ENCODE results near the gene SLAMF8. TPM values are rescaled to one million over a fixed set of nuclear protein-coding genes. Genes with fewer than 3 reads are reported as not detected.
A peak's percentile ranks its signal among the peaks of the same experiment; 100 is the strongest.

Gene SLAMF8
- total RNA-seq, 1 donor from 2014 or later = not detected

GRCh38 chr1:159821171-159821867 is 5.4 kb upstream of the SLAMF8 start:
- peak; percentile 74 for DNase-seq

DNA sequence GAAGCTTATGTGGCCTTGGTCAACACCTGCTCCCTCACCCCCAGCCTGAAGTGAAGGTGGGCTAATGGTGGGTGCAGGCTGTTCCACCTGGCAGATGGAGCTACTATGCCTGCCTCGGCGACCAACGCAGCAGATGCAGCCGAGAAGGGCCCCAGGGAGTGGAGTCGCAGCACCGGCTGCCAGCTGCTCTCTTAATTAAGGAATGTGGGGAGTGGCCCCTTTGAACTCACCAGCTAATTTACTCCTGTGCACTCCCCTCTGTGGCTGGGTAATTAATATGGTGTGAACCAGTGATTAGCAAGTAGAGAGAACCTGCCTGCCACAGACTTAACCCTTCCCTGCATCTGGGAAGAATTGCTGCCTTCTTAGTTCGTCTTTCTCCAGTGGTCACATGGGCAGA is 3.3 kb upstream of the SLAMF8 start:
- DNase-seq = no peak

DNA sequence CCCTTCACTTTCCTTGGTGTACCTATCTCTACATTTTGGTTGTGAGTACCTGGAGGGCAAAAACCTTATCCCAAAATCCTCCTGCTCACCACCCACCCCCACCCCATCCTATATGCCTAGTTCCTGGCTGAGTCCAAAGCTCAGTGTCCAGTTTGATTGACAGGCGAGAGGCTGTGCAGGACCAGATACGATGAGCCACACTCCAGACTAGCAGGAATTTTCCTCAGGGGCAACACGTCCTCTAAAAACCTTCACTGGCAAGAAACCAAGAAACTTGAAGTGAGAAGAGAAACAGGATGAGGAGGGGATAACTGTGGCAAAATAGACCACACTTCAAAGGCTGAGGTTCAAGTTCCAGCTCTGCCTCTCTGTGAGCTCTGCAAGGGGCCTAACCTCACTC is 1.1 kb upstream of the SLAMF8 start:
- DNase-seq = no peak

DNA sequence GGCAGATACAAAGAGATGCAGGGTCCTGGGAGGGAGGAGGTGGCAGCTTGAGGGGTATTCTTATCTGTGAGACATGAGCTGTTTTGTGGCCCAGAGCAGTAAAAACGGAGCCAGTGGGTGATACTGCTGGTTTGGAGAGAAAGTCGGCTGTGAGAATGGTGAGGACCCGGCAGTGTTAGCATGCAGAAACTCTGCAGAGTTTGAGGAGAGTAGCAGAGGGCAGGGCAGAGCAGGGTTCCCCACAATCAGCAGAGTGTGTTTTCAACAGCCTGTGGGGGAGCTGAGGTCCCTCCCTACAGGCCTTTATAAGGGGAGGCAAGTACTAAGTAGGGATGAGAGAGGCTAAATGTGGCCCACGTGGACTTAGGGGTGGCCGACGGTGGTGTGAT is 423 bp downstream of the SLAMF8 start:
- DNase-seq = no peak

GRCh38 chr1:159827549-159827948 is 876 bp downstream of the SLAMF8 start:
- DNase-seq = no peak

DNA sequence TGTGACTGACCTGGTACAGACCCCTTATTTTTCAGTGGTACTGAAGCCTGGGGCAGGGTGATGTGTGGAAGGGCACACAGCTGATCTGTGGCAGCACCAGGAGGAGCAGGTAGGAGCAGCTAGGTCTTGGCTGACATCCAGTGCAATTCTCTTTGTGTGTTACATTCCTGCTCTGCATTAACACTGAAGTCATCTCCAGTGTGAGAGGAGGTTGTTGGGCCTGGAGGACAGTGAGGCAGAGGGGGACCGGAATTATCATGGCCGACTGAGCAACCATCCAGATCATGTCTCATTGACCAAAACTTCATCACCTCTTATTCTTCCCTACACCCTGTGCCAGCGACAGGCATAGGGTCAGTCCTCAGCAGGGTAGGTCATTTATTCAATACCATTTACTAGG is 1.5 kb downstream of the SLAMF8 start:
- DNase-seq = no peak

- DNase-seq = no peak
Observed at GRCh38 chr1:159828581-159829272, 2.1 kb downstream of the SLAMF8 start.

DNA sequence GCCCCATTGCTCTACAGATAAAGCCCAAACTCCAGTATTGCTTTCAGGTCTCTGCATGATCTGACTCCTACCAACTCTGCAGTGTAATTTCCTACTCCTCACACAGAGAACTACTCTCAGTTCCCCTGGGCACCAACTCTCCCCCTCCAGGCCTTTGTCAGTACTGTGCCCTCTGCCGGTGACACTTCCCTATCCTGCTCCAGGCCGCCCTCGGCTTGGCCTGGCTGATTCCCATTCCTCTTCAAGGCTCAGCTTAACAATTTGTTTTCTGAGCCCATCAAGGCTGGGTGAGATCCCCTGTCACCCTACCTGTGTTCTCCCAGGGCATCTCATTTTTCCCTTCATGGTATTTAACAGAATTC is 2.6 kb downstream of the SLAMF8 start:
- DNase-seq = peak; percentile 65

- DNase-seq = no peak
Observed at GRCh38 chr1:159829822-159830465, 3.3 kb downstream of the SLAMF8 start.

GRCh38 chr1:159830722-159831121 is 4.0 kb downstream of the SLAMF8 start:
- no peak for DNase-seq

DNA sequence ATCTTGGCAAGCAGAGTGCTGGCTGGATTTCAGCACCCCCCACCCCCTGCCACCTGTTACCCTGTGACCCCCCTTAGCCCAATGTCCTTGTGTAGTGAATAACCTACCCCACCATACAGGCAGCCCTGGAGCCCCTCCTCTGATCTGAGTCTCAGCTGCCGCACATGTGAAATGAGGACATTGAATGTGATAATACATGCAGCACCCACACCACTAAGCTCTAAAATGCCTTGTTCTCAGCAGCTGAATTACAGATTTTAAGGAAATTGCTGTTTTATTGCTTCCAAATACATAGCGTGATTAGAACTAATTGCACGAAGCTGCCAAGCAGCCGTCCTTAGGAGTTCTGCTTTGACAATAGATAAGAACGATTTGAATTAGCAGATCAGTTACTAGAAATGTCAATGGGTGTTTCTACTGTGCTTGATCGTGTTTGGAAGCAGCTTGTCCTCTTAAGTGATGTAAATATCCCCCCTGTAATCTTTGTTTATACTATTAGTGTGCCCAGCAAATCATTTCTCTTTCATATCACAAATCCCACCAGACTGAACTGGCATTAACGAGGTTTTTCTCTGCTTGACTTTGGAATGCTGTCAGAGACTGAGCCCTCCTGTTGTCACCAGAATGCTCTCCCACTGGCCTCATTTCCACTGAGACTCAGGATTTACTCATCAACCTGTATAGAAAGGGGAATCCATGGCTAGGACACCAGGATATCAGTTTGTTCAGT is 4.9 kb downstream of the SLAMF8 start:
- no peak for DNase-seq

GRCh38 chr1:159832309-159832708 is 5.6 kb downstream of the SLAMF8 start:
- no peak for DNase-seq

DNA sequence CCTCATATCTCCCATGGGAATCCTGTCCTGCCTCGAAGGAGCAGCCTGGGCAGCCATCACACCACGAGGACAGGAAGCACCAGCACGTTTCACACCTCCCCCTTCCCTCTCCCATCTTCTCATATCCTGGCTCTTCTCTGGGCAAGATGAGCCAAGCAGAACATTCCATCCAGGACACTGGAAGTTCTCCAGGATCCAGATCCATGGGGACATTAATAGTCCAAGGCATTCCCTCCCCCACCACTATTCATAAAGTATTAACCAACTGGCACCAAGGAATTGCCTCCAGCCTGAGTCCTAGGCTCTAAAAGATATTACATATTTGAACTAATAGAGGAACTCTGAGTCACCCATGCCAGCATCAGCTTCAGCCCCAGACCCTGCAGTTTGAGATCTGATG is 8.7 kb downstream of the SLAMF8 start:
- no peak for DNase-seq

DNA sequence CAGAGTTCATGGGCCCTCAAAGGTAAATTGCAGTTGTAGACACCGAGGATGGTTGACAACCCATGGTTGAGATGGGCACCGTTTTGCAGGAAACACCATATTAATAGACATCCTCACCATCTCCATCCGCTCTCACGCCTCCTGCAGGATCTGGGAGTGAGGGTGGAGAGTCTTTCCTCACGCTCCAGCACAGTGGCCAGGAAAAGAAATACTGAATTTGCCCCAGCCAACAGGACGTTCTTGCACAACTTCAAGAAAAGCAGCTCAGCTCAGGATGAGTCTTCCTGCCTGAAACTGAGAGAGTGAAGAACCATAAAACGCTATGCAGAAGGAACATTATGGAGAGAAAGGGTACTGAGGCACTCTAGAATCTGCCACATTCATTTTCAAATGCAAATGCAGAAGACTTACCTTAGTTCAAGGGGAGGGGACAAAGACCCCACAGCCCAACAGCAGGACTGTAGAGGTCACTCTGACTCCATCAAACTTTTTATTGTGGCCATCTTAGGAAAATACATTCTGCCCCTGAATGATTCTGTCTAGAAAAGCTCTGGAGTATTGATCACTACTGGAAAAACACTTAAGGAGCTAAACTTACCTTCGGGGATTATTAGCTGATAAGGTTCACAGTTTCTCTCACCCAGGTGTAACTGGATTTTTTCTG is 9.3 kb downstream of the SLAMF8 start:
- peak; percentile 37 for DNase-seq

GRCh38 chr1:159838715-159839114 is 12.0 kb downstream of the SLAMF8 start:
- no peak for DNase-seq

DNA sequence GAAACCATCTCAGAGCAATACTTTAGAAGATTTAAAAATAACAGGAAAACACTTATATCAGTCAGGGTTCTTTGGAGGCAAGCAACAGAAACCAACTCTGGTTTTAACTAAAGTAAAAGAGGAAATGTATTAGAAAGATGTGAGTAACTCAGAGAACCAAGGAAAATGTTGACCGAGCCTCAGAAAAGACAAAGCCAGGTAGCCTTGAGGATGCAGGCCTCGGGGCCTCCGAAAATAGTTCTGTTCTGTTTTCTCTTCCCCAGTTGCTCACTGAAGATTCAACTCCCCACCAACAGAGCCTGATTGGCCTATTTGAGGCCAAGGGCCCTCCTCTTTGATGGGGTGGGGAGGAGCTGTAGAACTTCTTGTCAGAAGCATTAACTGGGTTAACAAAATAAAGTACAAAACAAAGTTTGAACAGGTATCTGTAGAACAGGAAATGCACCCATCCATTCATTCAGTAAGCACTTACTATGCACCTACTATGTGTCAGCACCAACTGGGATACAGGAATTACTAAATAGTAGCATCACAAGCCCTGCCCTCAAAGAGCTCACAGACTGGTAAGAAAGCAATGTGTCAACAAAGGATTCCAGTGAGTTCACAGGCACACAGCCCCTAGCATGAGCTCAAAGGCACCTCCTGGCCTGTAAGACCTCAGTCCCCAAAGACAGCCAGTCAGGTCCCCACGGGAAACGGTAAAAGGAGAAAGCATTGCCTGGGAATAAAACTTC is 12.6 kb downstream of the SLAMF8 start:
- DNase-seq = no peak

DNA sequence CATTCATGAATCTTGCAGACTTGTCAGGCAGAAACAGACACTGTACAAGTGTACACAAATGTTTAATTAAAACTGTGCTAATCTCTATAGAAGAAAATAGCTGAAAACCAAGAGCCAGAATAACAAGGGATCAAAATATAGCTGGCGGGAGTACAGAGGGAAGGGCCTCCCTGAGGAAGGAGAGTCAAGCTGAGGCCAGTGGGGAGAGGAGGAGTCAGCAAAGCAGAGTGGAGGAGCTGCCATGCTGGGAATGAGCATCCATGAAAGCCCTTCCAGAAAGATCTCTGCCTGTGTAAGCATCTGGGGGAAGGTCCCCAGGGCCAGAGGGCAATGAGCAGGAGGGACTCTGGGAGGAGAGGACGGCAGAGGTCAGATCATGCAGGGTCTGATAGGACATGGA is 15.1 kb downstream of the SLAMF8 start:
- DNase-seq = no peak

- DNase-seq = no peak
Observed at GRCh38 chr1:159843459-159843858, 16.8 kb downstream of the SLAMF8 start.

- no peak for DNase-seq
Observed at GRCh38 chr1:159845751-159846629, 19.3 kb downstream of the SLAMF8 start.

DNA sequence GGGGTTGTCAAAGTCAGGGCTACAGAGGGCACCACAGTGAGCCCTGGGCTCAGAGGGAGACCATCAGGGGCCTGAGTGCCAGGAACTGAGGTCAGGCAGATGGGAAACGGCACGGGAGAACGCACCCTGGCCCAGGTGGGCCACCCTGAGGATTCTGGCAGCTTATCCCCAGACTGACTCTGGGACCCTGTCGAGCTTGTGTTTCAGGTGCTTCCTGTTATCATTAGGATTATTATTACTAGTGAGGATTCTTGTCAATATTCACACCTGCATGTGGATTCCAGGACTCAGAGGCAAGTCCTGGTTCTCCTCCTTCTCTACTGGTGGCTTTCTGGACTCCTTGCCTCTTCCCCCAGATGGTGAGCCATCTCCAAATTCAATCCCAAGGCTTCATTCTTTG is 20.6 kb downstream of the SLAMF8 start:
- no peak for DNase-seq

- DNase-seq = no peak
Observed at GRCh38 chr1:159848326-159848725, 21.7 kb downstream of the SLAMF8 start.
